ENCODE measurements around the gene CNN2. TPM values are rescaled to one million over a fixed set of nuclear protein-coding genes. Genes with fewer than 3 reads are reported as not detected.

CNN2 gene
- total and polyA plus RNA-seq, 2 of the 8 experiments (the other 6 are each of a cell fraction or from before 2014, with no cell fraction given): 189 to 551 TPM

- no peak for FAIRE-seq
- POLR2A ChIA-PET (ENCODE audit: partially characterized antibody): interaction anchor here (0.7 to 2.5 kb wide), 8 partner anchors 11 to 35 kb away, joined by 3 to 10 read pairs (median 4); partner anchors contain the start of genes ABCA7 and CNN2
- H3K36me3 ChIP-seq (ENCODE audit: control insufficient read depth in 2 of 4, insufficient read depth in 4 of 4, low read length in 3 of 4): peaks cover 0 to 39% (median 12%) of the 10 kb centered on the region in 4 experiments; a peak in 6 of 8 replicates
- no peak overlapping the region for H2BK5ac ChIP-seq (ENCODE audit: low read depth, low read length)
- peaks cover 29 to 50% of the 10 kb centered on the region in 2 experiments for H3K9me3 ChIP-seq (ENCODE audit: insufficient read depth in 2 of 2, low read depth in 1 of 2, low read length in 1 of 2)
- H3K23me2 ChIP-seq (ENCODE audit: low read depth, low read length): peaks cover 3% of the 10 kb centered on the region; the same call in 1 of the 2 replicates
- H3K79me2 ChIP-seq (ENCODE audit: control insufficient read depth in 1 of 2, insufficient read depth in 2 of 2, low read length in 2 of 2): no peaks in the 10 kb centered on the region
- H4K5ac ChIP-seq (ENCODE audit: insufficient read length, low read depth, low read length): no peak overlapping the region
- no peak overlapping the region for H2BK15ac ChIP-seq (ENCODE audit: low read length)
- no peaks in the 10 kb centered on the region for H3K4me1 ChIP-seq (replicated peaks in 1 of 4; ENCODE audit: control insufficient read depth in 3 of 4, insufficient read depth in 4 of 4, low read length in 3 of 4)
- no peak overlapping the region for H3K23ac ChIP-seq (ENCODE audit: insufficient read length)
- no peaks in the 10 kb centered on the region; a peak in 1 of 7 replicates for H3K27me3 ChIP-seq (replicated peaks in 1 of 4; ENCODE audit: control insufficient read depth in 3 of 4, extremely low read depth in 1 of 4, insufficient read depth in 3 of 4, low read length in 3 of 4)
- H3K4me2 ChIP-seq (ENCODE audit: insufficient read depth in 1 of 2, low read depth in 2 of 2, low read length in 2 of 2): no peak overlapping the region
- H4K91ac ChIP-seq (replicated peaks; ENCODE audit: insufficient read length, low read length): no peak overlapping the region
- H3K14ac ChIP-seq (ENCODE audit: insufficient read length): no peak overlapping the region
- H2BK20ac ChIP-seq (ENCODE audit: low read length): no peak overlapping the region
- no peaks in the 10 kb centered on the region for H4K20me1 ChIP-seq (replicated peaks in 1 of 2; ENCODE audit: control insufficient read depth in 1 of 2, insufficient read depth in 2 of 2, low read length in 2 of 2)
- no peak overlapping the region for H2AFZ ChIP-seq (ENCODE audit: low read length)
- H2BK120ac ChIP-seq (replicated peaks; ENCODE audit: low read depth, low read length): no peak overlapping the region
- H3K56ac ChIP-seq (replicated peaks; ENCODE audit: insufficient read length, low read depth, low read length): no peak overlapping the region
- no peaks in the 10 kb centered on the region for H3K79me1 ChIP-seq (ENCODE audit: low read depth, low read length)
- no peak overlapping the region for H3K4me3 ChIP-seq (ENCODE audit: extremely low read depth in 1 of 4, insufficient read depth in 2 of 4, low read depth in 3 of 4, low read length in 4 of 4)
- no peak overlapping the region for H3K18ac ChIP-seq (ENCODE audit: extremely low read depth, low read length)
- no peak overlapping the region for H3K9ac ChIP-seq (replicated peaks in 1 of 4; ENCODE audit: extremely low read depth in 1 of 4, low read depth in 3 of 4, low read length in 3 of 4)
- H4K8ac ChIP-seq (ENCODE audit: extremely low read depth, insufficient read depth, low read length): no peak overlapping the region
- H3K27ac ChIP-seq (ENCODE audit: low read depth, low read length): no peak overlapping the region
- 91% methylated on average over 29 of the region's 31 CpGs; no CpG with 5 or more reads in 1 of the 2 experiments for WGBS, 2 experiments (ENCODE audit: extremely low coverage in 1 of 2, insufficient coverage in 1 of 2, insufficient read length in 1 of 2, insufficient replicate concordance in 2 of 2, low coverage in 1 of 2, low lambda C conversion rate in 2 of 2, missing lambda C conversion rate in 1 of 2)
- H3K4ac ChIP-seq (replicated peaks; ENCODE audit: insufficient read length, low read depth, low read length): no peak overlapping the region
- H2AK5ac ChIP-seq (ENCODE audit: low read depth, low read length): no peak overlapping the region
- H2BK12ac ChIP-seq (ENCODE audit: low read depth, low read length): no peak overlapping the region
- CTCF ChIA-PET (ENCODE audit: partially characterized antibody): interaction anchor here (0.7 to 1.2 kb wide), 3 partner anchors 11 to 164 kb away, joined by 3 to 5 read pairs (median 4); no protein-coding TSS in a partner anchor
- DNase-seq (ENCODE audit: low read depth in 1 of 2, low spot score in 2 of 2): no peak
- TF ChIP-seq ZNF274 (IDR thresholded peaks at IDR 0.05; ENCODE audit: borderline replicate concordance, extremely low read depth, low read length): no peak
- no peak for TF ChIP-seq TAF1 (IDR thresholded peaks at IDR 0.05; ENCODE audit: low read depth, low read length)
- no peak for TF ChIP-seq BACH1 (IDR thresholded peaks at IDR 0.05; ENCODE audit: low read length)
- no peak for TF ChIP-seq USF2 (IDR thresholded peaks at IDR 0.05; ENCODE audit: low read length)
- no peak for TF ChIP-seq TAF7 (optimal IDR thresholded peaks at IDR 0.05; ENCODE audit: borderline replicate concordance, low read depth, low read length)
- no peak for TF ChIP-seq POLR2A (IDR thresholded peaks at IDR 0.05; ENCODE audit: control extremely low read depth in 1 of 2, low read depth in 2 of 2, low read length in 2 of 2)
- no peak for TF ChIP-seq ATF2 (IDR thresholded peaks at IDR 0.05; ENCODE audit: low read length)
- TF ChIP-seq BCL11A (IDR thresholded peaks at IDR 0.05; ENCODE audit: low read depth in 2 of 2, low read length in 2 of 2): no peak
Observed at GRCh38 chr19:1053176-1054101, 27.0 kb downstream of the CNN2 start.

Measured in H1 (cell line).